NCI-H2171 treated with DMSO at 0.1 percent for 48 hours (cell line): Measurements from ENCODE around the gene AKR1B1.

ENCODE experiments used
- DNase-seq: peaks from one replicate; lab custom pipeline; 2025; lab: John Stamatoyannopoulos, UW

The AKR1B1 gene

DNA sequence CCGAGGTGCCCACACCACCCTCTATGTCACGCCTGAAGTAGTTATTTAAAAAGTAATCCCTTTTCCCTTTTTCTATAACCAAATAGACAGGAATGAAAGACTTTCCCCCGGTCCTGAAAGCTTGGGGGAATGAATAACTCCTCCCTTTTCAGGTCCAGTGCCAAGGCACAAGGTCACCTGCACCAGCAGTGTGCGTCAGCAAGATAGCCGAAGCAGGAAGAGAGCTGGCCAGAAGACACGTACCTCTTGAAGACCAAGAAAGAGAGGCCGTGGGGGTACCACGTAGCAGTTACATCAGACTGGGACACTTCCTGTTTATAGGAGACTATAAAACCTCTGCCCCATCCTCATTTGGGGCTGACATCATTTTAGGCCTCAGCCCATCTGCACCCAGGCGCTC, 10.7 kb upstream of the AKR1B1 start:
- DNase-seq = no peak

DNA sequence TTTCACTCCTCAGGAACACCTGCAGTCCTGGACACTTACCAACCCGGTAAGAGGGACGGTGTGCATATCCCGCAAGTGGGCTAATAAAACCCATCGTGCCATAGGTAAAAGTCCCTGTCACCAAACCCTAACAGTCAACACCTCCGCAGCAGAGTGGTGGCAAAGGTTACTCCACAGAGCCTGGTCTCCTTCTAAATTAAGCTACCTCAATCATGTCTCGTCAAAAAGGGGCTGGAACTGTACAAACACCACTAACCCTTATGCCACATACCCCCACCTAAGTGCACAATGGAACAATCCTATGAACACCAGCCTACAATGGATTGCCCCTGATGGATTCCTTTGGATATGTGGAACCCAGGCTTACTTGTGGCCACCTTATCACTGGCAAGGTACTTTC, 9.6 kb upstream of the AKR1B1 start:
- DNase-seq = no peak

- no peak for DNase-seq
These were observed 9.2 kb upstream of the AKR1B1 start for GRCh38 chr7:134468054-134468453.

DNA sequence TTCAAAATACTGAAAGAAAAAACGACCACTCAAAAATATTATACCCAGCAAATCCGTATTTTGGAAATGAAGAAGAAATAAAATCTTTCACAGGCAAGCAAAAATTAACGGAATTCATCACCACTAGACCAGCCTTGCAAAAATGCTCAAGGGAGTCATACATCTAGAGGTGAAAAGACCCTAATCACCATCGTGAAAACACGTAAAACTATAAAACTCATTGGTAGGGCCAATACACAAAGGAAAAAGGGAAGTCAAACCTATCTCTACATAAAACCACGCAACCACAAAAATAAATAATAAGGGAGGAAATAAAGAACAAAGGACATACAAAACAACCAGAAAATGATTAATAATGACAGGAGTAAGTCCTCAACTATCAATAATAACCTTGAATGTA, 6.6 kb upstream of the AKR1B1 start:
- no peak for DNase-seq

GRCh38 chr7:134464496-134464895, 5.6 kb upstream of the AKR1B1 start:
- DNase-seq = peak; percentile 1

DNA sequence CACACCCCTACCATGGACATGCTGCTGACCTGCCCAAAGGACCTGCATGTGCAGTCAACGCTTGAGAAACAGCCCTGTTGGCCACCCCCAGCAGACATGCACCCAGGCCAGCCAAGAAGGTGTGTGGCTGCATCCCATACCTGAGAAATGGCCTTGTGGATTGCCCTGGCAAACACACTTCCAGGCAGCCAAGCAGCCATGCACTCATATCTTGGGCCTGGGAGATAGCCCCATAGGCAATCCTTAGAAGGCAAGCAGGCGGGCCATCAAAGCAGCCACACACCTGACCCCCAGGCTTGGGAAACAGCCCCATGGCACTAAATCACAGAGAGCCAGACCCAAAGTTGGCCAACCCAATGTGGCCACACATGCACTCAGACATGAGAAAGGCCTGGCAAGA, 4.9 kb upstream of the AKR1B1 start:
- no peak for DNase-seq

DNA sequence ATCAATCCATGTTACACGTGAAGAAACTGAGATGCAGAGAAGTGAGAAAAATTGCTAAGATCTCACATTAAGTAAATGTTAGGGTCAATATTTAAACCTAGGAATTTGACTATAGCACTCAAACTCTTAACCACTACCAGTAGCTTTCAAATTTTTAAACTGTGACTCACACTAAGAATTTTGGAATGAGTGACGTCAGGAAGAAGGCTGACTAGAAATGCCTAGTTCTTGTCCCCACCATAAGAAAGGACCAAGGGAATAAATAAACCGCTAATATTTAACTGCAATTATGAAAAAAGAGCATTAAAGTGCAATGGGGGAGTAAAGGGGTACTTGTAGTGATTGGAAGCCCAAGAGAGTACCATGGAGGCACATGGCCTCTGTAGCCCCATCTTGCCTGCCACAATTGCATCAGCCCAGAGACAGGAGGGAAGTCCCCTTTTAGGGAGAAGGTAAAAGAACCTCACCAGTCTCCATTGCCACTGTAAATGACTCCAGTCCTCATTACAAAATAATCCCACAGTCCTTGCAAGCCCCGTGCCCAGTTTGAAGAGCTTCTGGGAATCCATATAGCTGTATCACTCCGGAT, 3.5 kb upstream of the AKR1B1 start:
- DNase-seq = no peak

DNA sequence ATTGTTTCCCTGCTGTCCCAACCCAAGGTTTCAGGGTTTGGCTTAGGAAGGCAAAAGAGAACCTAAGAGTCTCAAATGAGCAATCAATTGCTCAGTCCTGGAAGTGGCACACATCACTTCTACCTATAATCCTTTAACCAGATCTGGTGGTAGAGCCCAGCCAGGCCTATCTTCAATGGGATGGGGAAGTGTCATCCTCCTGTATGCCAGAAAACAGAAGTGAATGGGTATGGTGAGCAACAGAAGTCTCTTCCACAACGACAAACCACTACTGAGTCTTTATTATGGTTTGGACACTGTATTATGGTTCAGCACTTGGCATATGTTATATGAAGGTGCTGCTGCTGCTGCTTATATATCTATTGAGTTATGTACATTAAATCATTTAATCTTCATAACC, 3.0 kb upstream of the AKR1B1 start:
- no peak for DNase-seq

DNA sequence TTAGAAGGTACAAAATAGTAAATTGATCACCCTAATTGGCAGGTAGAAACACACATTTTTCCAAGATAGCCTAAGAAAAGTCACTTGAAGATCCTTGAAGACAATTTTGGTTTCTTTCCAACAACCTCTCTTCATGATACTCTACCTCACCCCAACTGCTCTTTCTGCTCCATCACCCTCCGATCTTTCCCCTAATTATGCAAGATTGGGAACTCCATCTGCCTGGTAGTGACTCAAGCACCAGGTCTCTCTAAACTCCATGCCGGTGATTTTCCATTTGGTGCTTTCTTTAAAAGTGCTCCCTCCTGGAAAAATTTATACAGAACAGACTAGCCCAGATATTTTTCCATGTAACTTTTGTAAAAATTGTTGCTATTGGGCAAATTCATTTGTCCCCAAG, 1.1 kb upstream of the AKR1B1 start:
- DNase-seq = peak; percentile 75

DNA sequence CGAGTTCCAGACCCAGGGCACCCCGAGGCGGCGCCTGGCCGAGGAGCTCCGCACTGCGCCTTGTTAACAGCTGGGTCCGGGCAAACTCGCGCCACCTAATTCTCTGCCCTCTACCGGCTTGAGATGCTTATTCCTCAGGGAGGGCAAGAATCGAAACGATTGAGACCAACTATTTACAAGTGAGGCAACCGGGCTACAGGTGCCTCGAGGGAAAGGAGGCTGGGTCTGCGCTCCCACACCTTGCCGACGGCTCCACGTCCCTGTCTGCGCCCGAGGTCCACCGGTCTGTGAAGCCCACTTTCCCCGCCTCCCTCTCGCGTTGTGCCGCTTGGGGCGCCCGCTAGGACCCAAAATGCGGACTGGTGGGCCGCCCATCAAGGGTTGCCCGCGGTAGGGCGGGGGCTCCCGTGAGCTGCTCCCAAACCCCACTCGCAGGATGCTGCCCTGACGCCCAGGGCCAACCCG, 527 bp downstream of the AKR1B1 start:
- DNase-seq = peak; percentile 29

DNA sequence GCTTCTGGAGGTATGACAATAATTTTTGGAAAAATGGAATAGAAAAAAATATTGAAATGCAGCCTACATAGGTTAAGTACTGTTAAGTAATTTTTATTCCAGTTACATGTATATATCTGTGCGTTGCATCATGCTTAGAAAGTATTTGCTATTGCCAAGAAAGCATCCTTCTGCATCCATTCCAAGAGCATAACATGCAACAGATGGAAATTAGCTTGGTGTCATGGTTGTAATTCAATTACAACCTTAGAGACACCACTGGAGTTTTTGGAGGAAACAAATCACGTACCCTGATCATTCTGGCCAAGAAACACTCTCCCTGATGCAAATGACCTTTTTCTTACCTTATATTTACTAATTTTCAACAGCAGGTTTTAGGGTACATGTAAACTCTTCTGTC, 1.7 kb downstream of the AKR1B1 start:
- DNase-seq = no peak

DNA sequence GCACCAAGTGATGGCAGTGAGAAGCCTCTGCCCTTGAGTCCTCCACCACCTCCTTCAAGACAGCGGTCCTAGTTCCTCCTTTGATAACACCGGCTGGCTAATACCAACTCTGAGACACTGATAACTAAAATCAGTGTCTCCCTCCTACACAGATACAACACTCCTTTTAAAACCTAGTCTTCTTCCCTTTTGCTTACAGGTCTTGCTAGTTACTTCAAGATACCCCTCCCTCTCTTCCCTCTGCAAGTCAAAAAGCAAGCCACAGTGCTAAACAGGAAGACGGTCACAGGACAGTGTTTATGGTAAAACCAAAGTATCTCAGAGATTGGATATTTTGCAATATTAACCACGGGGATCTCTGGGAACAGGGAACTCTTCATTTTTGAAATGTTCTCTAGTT, 4.6 kb downstream of the AKR1B1 start:
- DNase-seq = no peak

GRCh38 chr7:134453518-134453917, 5.4 kb downstream of the AKR1B1 start:
- DNase-seq = no peak

DNA sequence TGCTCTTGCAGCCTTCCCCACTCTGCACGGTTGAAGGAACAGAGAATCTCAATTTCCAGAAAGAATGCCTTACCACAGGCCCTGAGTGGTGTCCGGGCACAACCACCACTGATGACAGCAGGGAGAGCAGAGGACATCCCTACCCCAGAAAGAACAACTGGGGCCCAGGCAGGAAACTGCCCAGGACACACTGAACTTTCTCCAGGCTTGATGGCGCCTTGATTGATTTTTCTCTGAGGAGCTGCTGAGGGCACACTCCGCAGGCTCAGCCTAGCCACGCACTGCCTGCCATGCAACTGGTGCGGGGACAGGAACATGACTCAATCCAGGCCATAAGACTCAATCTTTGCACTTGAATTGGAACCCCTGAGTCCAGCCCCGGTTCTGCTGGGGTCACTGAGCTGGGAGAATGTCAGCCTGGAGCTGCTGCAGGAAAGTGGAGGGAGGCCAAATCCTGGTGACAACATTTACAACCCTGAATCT, 5.9 kb downstream of the AKR1B1 start:
- DNase-seq = no peak

GRCh38 chr7:134452419-134452838, 6.5 kb downstream of the AKR1B1 start:
- no peak for DNase-seq

GRCh38 chr7:134451656-134452055, 7.2 kb downstream of the AKR1B1 start:
- DNase-seq = no peak

DNA sequence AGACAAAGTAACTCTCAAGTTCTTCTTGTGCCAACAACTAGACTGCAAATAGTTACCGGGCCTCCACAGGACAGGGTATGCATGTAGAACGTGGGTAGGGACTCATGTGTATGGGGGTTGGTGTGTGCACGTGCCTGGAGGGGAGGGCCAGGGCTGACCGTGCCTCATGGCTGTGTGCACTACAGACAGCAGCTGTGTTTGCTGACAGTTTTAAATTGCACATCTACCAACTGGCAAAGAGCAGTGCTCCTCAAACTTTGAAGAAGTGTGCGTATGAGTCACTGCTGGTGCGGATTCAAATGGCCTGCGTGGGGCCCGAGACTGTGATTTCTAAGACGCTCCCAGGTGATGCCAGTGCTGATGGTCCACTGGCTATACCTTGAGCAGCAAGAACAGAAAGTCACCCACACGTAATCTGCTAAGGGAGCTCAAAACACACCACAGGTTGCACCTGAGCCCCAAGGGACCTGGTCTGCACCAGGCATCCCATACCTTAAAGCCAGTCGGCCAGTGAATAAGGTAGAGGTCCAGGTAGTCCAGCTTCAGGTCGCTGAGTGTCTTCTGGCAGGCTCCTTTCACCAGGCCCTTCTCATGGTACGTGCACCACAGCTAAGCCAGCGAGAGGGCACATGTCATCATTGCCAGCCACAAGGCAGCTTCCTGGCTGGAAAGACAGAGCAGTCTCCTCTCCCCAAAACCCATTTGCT, 8.5 kb downstream of the AKR1B1 start:
- DNase-seq = no peak

GRCh38 chr7:134449680-134450079, 9.2 kb downstream of the AKR1B1 start:
- DNase-seq = no peak

DNA sequence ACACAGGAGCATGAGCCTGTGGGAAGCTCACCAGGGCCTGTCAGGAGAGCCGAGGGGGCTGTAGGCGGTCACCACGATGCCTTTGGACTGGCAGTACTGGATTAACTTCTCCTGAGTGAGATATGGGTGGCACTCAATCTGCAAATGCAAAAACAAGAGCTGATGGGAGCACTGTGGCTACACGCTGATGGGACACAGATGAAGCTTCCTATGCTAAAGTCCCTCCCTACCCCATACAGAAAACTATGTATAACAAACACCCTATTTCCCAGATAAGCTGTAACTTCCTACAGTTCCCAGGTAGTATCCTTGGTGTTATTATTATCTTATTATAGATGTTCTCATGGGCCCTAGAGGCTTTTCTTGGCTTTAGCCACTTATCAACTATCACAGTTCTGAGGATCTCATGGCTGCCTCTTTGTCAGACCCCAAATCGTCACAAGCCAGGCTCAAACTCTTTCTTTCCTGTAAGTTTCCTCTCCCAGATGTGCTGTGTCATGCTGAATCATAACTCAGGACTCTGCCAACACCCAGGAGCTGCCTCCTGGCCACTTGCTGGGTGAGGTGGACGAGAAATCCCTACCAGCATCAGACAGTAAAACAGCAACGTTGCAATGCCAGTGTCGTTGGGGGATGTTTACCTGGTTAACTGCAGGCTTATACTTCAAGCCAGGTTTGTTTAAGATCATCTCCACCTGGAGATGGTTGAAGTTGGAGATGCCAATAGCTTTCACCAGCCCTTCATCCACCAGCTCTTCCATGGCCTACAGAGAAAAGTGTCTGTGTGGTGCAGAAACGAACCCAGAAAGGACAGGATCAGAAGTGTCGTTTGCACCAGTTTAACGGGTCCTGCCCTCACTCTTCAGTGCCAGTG, 10.3 kb downstream of the AKR1B1 start:
- no peak for DNase-seq

- DNase-seq = no peak
These were observed 11.5 kb downstream of the AKR1B1 start for GRCh38 chr7:134447383-134447782.

DNA sequence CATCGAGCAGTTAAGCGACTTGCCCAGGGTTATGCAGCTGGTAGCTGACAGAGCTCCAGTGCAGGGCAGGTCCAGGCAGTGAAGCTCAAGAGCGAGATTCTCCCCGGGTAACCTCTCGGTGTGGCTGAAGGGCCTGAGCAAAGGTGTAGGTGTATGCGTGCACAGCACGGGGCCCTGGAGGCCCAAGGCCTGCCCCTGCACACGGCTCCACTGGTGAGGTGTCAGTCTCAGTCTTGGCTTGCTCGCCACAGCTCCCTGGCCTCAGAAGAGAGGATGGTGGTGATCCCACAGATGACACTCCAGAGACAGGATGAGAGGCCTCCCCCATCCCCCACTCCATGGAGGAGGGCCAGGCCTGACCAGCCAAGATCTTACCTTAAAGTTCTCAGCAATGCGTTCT, 12.0 kb downstream of the AKR1B1 start:
- no peak for DNase-seq

GRCh38 chr7:134446446-134446845, 12.5 kb downstream of the AKR1B1 start:
- no peak for DNase-seq

GRCh38 chr7:134444961-134445315, 14.0 kb downstream of the AKR1B1 start:
- DNase-seq = peak; percentile 6
